Effector CD8-positive, alpha-beta T cell (primary cell): ENCODE measurements around the gene MAOB.
"Not testable (repeated sequence)": the region's sequence is repeated elsewhere in the genome, so short reads cannot be mapped to it uniquely, and the experiment has no call there.

ENCODE experiments used
- DNase-seq: peaks from one replicate; lab custom pipeline; 2025; lab: John Stamatoyannopoulos, UW

The MAOB gene

DNA sequence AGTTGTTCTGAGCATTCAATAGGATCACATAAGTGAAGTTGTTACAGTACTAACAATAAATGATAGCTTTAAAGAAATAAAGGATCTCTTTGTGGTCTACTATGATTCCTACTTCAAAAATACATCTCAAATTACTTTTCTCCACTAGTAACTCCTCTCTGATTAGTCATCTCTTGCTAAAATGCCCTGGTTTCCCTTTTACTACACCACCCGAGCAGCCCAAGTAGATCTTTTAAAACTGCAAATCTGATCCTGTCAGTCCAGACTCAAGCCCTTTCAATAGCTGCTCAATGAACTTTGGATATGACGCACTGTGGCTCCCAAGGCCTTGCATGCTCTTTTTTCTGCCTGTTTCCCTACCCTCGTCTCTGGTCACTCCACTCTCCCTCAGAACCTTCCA is 128.6 kb downstream of the MAOB start:
- no peak for DNase-seq

DNA sequence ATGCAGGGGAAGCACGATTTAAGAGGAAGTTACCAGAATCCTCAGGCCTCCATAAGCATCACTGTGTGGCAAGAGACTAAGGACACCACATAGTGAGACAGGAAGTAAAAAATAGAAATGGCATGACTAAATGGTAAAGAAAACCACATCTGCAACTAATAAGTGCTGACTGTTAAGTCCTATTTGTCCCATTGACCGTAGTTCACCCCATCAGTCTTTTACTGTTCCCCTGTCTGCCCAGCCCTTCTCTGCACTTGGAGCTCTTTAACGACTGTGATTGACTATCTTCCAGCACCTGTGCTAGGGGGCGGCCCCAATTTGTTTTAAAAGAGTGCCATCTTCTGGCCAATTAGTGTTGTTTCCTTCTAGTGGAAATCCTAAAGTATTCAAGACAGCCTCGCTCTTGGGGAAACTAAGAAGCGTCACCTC is 132.0 kb downstream of the MAOB start:
- peak; percentile 4 for DNase-seq

DNA sequence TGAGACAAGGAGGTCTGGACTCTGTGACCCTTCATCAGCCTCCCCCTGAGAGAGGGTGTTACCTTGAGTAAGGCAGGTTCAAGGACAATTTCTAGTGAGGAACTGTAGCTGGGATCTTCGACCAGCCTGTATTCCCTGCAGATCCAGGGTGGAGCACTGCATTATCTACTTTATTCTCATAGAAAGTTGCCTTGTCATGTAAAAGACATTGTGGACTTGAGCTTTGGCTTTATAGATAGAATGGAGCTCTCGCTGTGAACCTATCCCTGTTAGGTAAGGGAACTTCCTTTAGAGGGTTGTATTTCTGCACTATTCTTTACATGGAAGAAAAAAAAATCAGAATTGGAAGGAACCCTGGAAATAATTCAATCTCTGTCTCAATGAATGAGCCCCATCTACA is 134.8 kb downstream of the MAOB start:
- DNase-seq, result no peak

DNA sequence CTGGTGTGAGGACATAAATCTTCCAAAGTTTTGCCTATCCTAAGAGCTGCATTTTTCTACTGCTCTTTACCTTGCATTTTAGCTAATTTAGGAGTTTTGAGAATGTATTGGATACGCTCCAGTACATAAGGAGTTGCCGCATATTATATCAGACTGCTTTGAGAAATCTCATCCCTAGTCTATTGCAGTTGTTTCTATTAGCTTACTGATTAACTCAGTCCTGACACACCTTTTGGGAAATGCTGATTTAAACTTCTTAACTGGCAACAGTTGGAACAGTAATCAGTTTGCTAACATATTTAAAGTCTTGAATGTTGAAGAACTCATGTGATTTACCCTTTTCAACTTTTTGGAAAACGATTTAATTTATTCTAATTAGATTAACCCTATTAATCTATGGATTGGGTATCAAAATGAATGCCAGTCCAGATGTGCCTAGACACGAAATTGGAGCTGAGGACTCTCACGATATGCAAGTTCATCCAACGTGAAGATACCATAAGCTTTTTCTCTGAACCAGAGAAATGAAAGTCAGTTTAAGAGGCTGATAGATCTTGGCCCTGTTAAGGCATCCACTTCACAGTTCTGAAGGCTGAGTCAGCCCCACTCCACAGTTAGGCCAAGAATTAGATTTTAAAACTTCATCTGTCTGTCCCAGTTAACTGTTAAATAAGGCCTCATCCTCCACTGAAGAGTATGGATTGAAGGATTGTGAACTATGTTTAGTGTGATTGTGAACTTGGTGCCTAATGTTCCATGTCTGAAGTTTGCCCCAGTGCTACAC is 136.1 kb downstream of the MAOB start:
- DNase-seq, result no peak

DNA sequence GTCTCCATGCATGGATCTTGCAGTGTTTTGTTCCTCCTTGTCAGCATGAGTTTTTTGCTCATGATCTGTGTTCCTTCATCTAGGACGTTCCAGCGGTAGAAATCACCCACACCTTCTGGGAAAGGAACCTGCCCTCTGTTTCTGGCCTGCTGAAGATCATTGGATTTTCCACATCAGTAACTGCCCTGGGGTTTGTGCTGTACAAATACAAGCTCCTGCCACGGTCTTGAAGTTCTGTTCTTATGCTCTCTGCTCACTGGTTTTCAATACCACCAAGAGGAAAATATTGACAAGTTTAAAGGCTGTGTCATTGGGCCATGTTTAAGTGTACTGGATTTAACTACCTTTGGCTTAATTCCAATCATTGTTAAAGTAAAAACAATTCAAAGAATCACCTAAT is 138.0 kb downstream of the MAOB start:
- DNase-seq, result no peak

DNA sequence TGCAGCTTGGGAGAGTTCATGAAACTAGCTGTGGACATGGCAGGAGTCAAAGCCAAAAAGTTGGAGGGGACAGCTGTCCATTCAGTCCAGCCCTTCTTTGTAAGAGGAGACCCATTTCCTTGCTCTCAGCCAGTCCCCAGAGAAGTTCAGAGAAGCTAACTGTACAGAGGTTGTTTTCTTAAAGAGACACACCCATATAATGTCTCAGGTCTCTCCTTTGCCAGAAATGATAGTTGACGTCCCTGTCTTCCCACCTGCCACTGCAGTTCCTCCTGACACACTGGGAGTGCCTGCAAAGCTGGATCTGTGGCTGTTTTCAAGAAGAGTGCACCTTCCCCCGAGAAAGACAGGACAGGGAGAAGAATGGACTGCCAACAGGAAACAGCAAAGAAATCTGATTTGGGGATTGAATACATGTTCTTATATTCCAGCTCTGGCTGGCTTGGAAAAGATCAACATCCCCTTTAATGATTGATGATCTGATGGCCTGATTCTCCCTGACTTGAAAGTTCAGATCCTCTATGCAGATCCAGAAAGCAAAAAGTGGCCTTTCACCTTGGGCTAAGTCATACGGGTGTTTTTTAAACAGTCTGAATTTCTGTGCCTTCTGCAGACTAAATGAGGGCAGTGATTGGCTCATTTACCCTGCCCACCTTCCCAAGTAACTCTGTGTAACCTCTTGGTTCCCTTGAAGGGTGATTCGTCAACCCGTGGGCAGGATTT is 139.0 kb downstream of the MAOB start:
- no peak for DNase-seq

DNA sequence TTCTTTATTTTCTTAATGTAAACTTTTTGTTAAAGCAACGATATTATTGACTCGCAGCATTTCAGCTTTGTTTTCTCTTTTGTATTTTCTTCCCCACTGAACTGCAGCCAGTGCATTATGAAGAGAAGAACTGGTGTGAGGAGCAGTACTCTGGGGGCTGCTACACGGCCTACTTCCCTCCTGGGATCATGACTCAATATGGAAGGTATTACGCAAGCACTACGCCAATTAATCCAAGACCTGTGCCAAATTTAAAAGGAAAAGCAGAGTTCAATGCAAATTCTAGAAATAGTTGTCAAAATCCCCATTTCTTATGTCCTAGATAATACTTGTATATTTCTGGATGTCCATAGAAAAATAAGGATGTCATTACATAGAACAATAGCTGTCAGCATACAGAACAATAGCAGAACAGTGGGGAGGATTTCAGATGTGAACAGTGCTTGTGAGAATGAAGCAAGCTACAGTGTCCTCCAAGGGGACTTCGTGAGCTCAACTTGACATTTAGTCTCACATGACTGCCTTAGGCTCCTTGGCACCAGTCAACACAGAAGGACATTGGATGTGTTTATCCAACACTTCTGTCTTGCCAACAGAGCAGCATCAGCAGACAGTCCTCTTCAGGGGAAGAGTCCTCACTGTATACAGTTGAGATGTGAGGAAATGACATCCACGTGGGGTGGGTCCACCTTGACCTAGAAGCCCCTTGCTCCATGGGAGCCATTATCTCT is 140.2 kb downstream of the MAOB start:
- DNase-seq, result no peak

DNA sequence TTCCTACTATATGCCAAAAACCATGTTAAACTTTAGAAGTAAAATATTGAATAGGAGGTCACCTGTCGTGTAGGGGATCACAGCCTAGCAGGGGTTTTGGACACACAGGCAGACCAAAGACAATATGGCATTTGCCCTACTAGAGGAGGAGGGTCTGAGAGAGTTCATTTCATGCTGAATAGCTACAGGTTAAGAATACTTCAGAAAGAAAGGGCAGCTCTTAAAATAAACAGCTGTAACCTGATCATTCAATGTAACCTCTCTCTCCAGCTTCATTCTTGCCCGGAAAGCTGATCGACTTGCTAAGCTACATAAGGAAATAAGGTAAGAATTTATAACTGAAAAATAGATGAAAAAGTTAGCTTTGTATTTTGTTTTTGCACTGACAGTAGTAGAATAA is 146.3 kb downstream of the MAOB start:
- DNase-seq, result no peak

DNA sequence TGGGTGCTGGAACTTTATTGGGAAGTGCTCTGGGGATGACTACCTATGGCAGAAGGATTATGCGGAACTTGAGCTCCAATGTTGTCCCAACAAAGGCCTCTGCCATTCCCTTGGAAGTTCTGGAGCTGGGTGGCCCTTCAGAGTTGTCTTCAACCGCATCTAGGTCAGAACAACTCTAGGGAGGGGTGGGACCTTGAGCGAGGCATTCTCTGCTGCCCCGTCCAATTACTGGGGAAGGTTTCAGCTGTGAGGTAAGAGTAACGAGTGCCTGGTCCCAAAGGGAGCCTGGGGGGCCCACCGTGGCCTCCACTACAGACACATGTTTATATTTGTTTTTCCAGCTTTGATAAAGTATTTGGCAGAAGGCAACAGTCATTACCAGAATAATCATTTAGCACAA is 146.7 kb downstream of the MAOB start:
- no peak for DNase-seq

DNA sequence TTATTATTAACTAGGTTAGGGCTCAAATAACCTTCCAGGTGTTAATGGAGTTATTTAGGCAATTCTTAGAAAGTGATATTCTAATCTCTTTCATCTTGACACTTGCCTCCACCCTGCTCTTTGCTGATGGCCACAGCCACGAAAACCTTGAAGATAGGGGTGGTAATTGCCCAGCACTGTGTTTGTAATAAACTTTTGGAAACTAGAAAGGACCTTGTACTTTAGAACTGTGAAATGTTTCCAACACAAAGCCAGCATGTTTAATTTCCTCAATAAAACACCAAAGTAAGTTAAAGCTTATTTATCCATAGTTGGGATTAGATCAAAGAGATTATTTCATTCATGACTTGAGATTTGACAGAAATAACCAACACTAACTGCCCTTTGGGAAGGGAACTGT is 147.8 kb downstream of the MAOB start:
- no peak for DNase-seq

DNA sequence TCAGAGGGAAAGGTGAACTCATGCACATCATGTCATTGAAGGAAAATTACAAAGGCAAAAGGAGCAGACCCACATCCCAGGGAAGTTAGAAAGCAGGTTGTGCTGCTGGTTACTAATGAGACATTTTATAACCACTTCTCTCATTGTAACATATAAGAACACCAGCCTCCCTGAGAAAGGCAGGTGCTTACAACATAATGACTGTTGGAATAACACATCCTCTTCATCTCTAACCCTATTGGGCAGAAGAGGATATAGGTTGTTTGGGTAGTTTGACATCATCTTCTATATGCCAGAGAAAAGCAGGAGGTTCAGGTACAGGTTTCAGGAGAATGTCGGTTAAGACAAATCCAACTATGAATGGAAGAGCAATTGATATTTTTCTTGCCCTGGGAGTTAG is 148.6 kb downstream of the MAOB start:
- DNase-seq, result no peak

DNA sequence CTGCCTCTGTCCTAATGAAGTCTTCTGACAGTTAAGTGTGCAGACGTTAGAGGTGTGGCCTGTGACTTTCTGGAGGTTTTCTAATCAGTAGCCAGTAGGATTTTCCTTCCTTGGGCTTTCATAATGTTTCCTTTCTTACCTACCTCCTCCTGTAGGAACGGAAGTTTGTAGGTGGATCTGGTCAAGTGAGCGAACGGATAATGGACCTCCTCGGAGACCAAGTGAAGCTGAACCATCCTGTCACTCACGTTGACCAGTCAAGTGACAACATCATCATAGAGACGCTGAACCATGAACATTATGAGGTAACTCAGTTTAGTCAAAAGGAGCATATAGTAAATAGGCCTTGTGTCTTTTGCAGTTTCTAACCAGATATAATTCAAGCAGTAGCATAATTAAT is 151.2 kb downstream of the MAOB start:
- DNase-seq, result no peak

DNA sequence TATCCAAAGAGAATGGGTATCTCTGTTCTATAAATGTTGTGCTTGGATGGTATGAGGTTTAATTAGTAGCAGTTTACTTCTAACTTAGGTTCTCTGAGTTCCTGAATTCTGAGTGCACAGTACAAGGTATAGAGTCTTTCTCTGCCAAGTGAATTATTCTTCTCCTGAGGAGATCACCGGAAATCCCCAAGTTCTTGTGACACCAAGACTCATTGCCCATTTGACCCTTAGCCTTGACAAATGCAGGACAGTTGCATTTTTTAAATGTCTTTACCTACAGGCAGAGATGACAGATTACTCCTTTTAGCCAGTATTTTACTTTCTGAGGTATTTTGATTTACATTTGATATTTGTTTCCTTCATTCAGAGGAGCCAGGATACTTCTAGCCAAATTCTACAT is 153.3 kb downstream of the MAOB start:
- DNase-seq, result no peak

DNA sequence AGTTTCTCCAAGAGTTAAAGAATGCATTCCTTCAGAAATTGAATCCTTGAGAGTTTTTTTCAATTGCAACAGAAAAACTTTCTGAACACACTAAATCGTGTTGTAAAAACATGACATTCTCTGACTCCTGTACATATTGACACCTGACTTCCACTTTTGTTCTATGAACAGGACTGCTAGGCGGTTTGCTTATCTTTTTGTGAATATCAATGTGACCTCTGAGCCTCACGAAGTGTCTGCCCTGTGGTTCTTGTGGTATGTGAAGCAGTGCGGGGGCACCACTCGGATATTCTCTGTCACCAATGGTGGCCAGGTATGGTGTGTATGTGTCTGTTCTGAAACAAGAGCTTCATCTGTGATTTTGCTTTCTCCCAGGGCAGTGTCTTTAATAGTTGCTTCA is 154.2 kb downstream of the MAOB start:
- no peak for DNase-seq

DNA sequence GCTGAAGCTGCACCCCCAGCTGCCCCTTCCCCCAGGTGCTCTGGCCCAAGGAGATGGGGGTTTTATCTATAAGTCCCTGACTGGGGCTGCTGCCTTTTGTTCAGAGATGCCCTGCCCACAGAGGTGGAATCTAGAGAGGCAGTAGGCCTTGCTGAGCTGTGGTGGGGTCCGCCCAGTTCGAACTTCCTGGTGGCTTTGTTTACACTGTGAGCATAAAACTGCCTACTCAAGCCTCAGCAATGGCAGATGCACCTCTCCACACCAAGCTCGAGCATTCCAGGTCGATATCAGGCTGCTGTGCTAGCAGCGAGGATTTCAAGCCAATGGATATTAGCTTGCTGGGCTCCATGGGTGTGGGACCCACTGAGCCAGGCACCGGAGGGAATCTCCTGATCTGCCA is 155.0 kb downstream of the MAOB start:
- DNase-seq, result not testable (repeated sequence)

DNA sequence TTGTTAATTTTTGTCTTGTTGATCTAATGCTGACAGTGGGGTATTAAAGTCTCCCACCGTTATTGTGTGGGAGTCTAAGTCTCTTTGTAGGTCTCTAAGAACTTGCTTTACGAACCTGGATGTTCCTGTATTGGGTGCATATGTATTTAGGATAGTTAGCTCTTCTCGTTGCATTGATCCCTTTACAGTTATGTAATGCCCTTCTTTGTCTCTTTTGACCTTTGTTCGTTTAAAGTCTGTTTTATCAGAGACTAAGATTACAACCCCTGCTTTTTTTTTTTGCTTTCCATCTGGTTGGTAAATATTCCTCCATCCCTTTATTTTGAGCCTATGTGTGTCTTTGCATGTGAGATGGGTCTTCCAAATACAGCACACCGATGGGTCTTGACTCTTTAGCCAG is 157.0 kb downstream of the MAOB start:
- DNase-seq, result not testable (repeated sequence)

DNA sequence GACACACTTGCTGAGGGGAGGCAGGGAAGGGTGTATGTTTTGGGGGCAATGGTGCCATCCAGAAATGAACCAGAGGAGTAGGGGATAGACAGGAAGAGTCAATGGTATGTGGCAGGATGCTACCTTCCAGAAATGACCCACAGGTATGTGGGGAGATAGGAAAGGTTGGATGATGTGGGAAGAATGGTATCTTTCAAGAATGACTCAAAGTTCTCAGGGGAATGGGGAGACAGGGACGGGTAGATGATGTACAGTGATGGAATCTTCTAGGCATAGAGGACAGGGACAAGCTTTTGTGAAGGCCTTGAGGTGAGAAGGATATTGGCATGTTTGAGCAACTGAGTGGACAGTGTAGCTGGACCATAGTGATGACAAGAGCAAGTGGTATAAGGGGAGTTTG is 161.3 kb downstream of the MAOB start:
- no peak for DNase-seq

DNA sequence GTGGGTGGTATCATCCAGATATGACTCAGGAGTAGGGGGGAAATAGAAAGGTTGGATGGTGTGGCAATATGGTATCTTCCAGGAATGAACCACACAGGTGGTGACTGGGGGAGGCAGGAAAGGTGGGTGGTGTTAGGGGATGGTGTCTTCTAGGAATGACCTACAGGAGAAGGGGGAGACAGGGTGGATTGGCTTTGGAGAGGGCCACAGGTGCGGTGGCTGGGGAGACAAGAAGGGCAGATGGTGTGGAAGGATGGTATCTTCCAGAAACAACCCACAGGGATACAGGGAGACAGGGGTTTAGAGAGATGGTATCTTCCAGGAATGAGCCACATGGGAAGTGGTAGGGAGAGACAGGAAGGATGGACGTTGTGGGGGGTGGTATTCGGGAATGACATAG is 162.2 kb downstream of the MAOB start:
- no peak for DNase-seq

DNA sequence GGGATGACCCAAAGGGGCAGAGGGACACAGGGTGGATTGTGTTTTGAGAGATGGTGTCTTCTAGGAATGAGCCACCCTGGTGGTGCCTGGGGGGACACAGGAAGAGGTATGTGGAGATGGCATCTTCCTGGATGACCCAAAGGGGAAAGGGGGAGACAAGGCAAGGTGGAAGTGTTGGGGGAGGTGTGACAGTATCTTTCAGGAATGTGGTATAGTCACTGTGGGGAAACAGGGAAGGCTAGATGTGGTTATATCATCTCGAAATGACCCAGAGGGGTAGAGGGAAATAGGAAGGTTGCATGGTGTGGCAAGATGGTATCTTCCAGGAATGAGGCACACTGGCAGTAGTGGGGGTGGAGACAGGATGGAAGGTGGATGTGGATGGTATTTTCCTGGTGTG is 163.3 kb downstream of the MAOB start:
- DNase-seq, result no peak

DNA sequence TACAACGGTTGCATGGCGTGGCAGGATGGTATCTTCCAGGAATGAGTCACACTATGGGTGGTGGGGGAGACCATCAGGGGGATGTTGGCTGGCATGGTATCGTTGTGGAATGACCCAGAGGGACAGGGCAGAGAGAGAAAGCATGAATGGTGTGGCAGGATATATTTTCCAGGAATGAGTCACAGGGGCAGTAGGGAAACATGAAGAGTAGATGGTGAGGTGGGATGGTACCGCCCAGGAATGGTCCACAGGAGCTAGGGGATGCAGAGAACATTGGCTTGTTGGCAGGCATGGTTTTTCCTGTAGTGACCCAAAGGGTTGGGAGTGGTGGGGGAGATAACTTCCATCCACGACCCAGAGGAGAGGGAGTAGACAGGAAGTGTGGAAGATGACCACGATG is 163.7 kb downstream of the MAOB start:
- DNase-seq, result no peak

DNA sequence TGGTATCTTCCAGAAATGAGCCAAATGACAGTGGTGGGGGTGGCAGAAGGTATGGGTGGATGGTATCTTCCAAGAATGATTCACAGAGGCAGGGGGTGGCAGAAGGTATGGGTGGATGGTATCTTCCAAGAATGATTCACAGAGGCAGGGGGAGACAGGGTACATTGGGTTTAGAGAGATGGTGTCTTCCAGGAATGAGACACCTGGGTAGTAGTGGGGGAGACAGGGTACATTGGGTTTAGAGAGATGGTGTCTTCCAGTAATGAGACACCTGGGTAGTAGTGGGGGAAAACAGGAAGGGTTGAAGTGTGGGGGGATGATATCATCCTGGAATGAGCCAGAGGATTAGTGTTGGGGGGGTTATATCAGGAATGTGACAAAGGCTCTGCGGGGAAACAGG is 164.2 kb downstream of the MAOB start:
- DNase-seq, result no peak

DNA sequence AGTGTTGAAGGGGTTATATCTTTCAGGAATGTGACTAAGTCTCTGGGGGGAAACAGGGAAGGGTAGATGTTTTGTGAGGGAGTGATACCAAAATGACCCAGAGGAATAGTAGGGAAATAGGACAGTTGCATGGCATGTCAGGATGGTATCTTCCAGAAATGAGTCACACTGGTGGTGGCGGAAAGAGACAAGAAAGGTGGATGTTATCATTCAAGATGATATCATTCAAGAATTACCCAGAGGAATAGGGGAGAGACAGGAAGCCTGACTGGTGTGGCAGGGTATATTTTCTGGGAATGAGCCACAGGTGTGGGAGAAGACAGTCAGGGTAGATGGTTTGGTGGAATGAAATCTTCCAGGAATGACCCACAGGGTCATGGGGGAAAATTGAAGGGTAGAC is 165.1 kb downstream of the MAOB start:
- DNase-seq, result no peak

DNA sequence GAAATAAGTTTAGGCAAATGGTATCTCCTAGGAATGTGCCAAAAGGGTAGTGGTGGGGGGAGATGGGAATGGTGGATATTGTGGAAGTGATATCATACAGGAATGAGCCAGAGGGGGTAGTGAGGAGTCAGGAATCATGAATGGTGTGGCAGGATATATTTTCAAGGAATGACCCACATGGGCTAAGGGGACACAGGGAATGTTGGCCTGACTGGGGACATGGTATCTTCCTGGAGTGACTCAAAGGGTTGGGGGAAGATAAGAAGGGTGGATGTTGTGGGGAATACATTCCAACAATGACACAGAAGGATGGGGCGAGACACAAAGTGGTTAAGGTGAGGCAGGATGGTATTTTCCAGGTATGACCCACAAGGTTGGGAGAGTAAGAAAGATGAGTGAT is 165.6 kb downstream of the MAOB start:
- DNase-seq, result no peak
